ENCODE data around the gene DPP6.

Gene DPP6

GRCh38 chr7:154326421-154326820, 274.2 kb downstream of the DPP6 start:
- no peaks in the 10 kb centered on the region for H3K36me3 ChIP-seq (ENCODE audit: control insufficient read depth, insufficient read depth, low read length)
- H3K4me3 ChIP-seq (ENCODE audit: insufficient read depth, low read depth, low read length): no peak overlapping the region
- H3K27me3 ChIP-seq (ENCODE audit: control insufficient read depth, insufficient read depth, low read length, poor library complexity, severe bottlenecking): no peaks in the 10 kb centered on the region
- H3K4me1 ChIP-seq (ENCODE audit: control insufficient read depth, insufficient read depth, low read length): no peaks in the 10 kb centered on the region
- 94 to 98% methylated on average over 1 to 2 of the region's 3 CpGs for WGBS, 2 experiments
- H3K27ac ChIP-seq (ENCODE audit: insufficient read depth, low read depth, low read length, poor library complexity, severe bottlenecking): no peak overlapping the region
- no peaks in the 10 kb centered on the region for H3K9me3 ChIP-seq (ENCODE audit: control insufficient read depth, low read length)

- H3K9me3 ChIP-seq (ENCODE audit: control insufficient read depth, low read length): no peaks in the 10 kb centered on the region
- WGBS, 2 experiments: 94 to 95% methylated on average over 12 of the region's 12 CpGs
- H3K36me3 ChIP-seq (ENCODE audit: control insufficient read depth, insufficient read depth, low read length): no peaks in the 10 kb centered on the region
- no peaks in the 10 kb centered on the region for H3K4me1 ChIP-seq (ENCODE audit: control insufficient read depth, insufficient read depth, low read length)
- no peak overlapping the region for H3K27ac ChIP-seq (ENCODE audit: insufficient read depth, low read depth, low read length, poor library complexity, severe bottlenecking)
- no peak overlapping the region for H3K4me3 ChIP-seq (ENCODE audit: insufficient read depth, low read depth, low read length)
- no peaks in the 10 kb centered on the region for H3K27me3 ChIP-seq (ENCODE audit: control insufficient read depth, insufficient read depth, low read length, poor library complexity, severe bottlenecking)
These were observed 278.1 kb downstream of the DPP6 start for GRCh38 chr7:154330318-154330717.

GRCh38 chr7:154332811-154333580, 280.8 kb downstream of the DPP6 start:
- H3K36me3 ChIP-seq (ENCODE audit: control insufficient read depth, insufficient read depth, low read length): no peaks in the 10 kb centered on the region
- no peaks in the 10 kb centered on the region for H3K27me3 ChIP-seq (ENCODE audit: control insufficient read depth, insufficient read depth, low read length, poor library complexity, severe bottlenecking)
- 92 to 95% methylated on average over 15 of the region's 15 CpGs for WGBS, 2 experiments
- H3K4me1 ChIP-seq (ENCODE audit: control insufficient read depth, insufficient read depth, low read length): no peaks in the 10 kb centered on the region
- no peaks in the 10 kb centered on the region for H3K9me3 ChIP-seq (ENCODE audit: control insufficient read depth, low read length)
- H3K4me3 ChIP-seq (ENCODE audit: insufficient read depth, low read depth, low read length): no peak overlapping the region
- H3K27ac ChIP-seq (ENCODE audit: insufficient read depth, low read depth, low read length, poor library complexity, severe bottlenecking): no peak overlapping the region

GRCh38 chr7:154336295-154336694, 284.1 kb downstream of the DPP6 start:
- Histone ChIP-seq H3K27ac (ENCODE audit: insufficient read depth, low read depth, low read length, poor library complexity, severe bottlenecking) (no peak overlapping the region), H3K27me3 (ENCODE audit: control insufficient read depth, insufficient read depth, low read length, poor library complexity, severe bottlenecking) (no peaks in the 10 kb centered on the region), H3K36me3 (ENCODE audit: control insufficient read depth, insufficient read depth, low read length) (no peaks in the 10 kb centered on the region), H3K9me3 (ENCODE audit: control insufficient read depth, low read length) (no peaks in the 10 kb centered on the region), H3K4me1 (ENCODE audit: control insufficient read depth, insufficient read depth, low read length) (no peaks in the 10 kb centered on the region), H3K4me3 (ENCODE audit: insufficient read depth, low read depth, low read length) (no peak overlapping the region)
- 93 to 96% methylated on average over 12 of the region's 12 CpGs for WGBS, 2 experiments

- Histone ChIP-seq H3K36me3 (ENCODE audit: control insufficient read depth, insufficient read depth, low read length) (no peaks in the 10 kb centered on the region), H3K4me3 (ENCODE audit: insufficient read depth, low read depth, low read length) (no peak overlapping the region), H3K4me1 (ENCODE audit: control insufficient read depth, insufficient read depth, low read length) (no peaks in the 10 kb centered on the region), H3K27me3 (ENCODE audit: control insufficient read depth, insufficient read depth, low read length, poor library complexity, severe bottlenecking) (no peaks in the 10 kb centered on the region), H3K9me3 (ENCODE audit: control insufficient read depth, low read length) (no peaks in the 10 kb centered on the region), H3K27ac (ENCODE audit: insufficient read depth, low read depth, low read length, poor library complexity, severe bottlenecking) (no peak overlapping the region)
- WGBS, 2 experiments: 89 to 90% methylated on average over 23 of the region's 23 CpGs
These were observed 286.7 kb downstream of the DPP6 start for GRCh38 chr7:154338701-154339506.

- H3K4me3 ChIP-seq (ENCODE audit: insufficient read depth, low read depth, low read length): no peak overlapping the region
- no peak overlapping the region for H3K27ac ChIP-seq (ENCODE audit: insufficient read depth, low read depth, low read length, poor library complexity, severe bottlenecking)
- H3K27me3 ChIP-seq (ENCODE audit: control insufficient read depth, insufficient read depth, low read length, poor library complexity, severe bottlenecking): no peaks in the 10 kb centered on the region
- no peaks in the 10 kb centered on the region for H3K9me3 ChIP-seq (ENCODE audit: control insufficient read depth, low read length)
- no peaks in the 10 kb centered on the region for H3K4me1 ChIP-seq (ENCODE audit: control insufficient read depth, insufficient read depth, low read length)
- WGBS, 2 experiments: 94 to 95% methylated on average over 14 of the region's 14 CpGs
- H3K36me3 ChIP-seq (ENCODE audit: control insufficient read depth, insufficient read depth, low read length): no peaks in the 10 kb centered on the region
These were observed 290.9 kb downstream of the DPP6 start for GRCh38 chr7:154342971-154343633.

- 93 to 96% methylated on average over 14 of the region's 14 CpGs for WGBS, 2 experiments
- no peak overlapping the region for H3K27ac ChIP-seq (ENCODE audit: insufficient read depth, low read depth, low read length, poor library complexity, severe bottlenecking)
- H3K4me1 ChIP-seq (ENCODE audit: control insufficient read depth, insufficient read depth, low read length): no peaks in the 10 kb centered on the region
- no peaks in the 10 kb centered on the region for H3K9me3 ChIP-seq (ENCODE audit: control insufficient read depth, low read length)
- no peaks in the 10 kb centered on the region for H3K36me3 ChIP-seq (ENCODE audit: control insufficient read depth, insufficient read depth, low read length)
- no peaks in the 10 kb centered on the region for H3K27me3 ChIP-seq (ENCODE audit: control insufficient read depth, insufficient read depth, low read length, poor library complexity, severe bottlenecking)
- no peak overlapping the region for H3K4me3 ChIP-seq (ENCODE audit: insufficient read depth, low read depth, low read length)
These were observed 291.7 kb downstream of the DPP6 start for GRCh38 chr7:154343778-154344412.

- no peaks in the 10 kb centered on the region for H3K27me3 ChIP-seq (ENCODE audit: control insufficient read depth, insufficient read depth, low read length, poor library complexity, severe bottlenecking)
- no peaks in the 10 kb centered on the region for H3K9me3 ChIP-seq (ENCODE audit: control insufficient read depth, low read length)
- no peak overlapping the region for H3K4me3 ChIP-seq (ENCODE audit: insufficient read depth, low read depth, low read length)
- no peak overlapping the region for H3K27ac ChIP-seq (ENCODE audit: insufficient read depth, low read depth, low read length, poor library complexity, severe bottlenecking)
- H3K36me3 ChIP-seq (ENCODE audit: control insufficient read depth, insufficient read depth, low read length): no peaks in the 10 kb centered on the region
- 88 to 96% methylated on average over 5 of the region's 5 CpGs for WGBS, 2 experiments
- H3K4me1 ChIP-seq (ENCODE audit: control insufficient read depth, insufficient read depth, low read length): no peaks in the 10 kb centered on the region
These were observed 292.9 kb downstream of the DPP6 start for GRCh38 chr7:154345093-154345492.

- no peak overlapping the region for H3K4me3 ChIP-seq (ENCODE audit: insufficient read depth, low read depth, low read length)
- H3K4me1 ChIP-seq (ENCODE audit: control insufficient read depth, insufficient read depth, low read length): no peaks in the 10 kb centered on the region
- no peaks in the 10 kb centered on the region for H3K36me3 ChIP-seq (ENCODE audit: control insufficient read depth, insufficient read depth, low read length)
- no peak overlapping the region for H3K27ac ChIP-seq (ENCODE audit: insufficient read depth, low read depth, low read length, poor library complexity, severe bottlenecking)
- H3K9me3 ChIP-seq (ENCODE audit: control insufficient read depth, low read length): no peaks in the 10 kb centered on the region
- no peaks in the 10 kb centered on the region for H3K27me3 ChIP-seq (ENCODE audit: control insufficient read depth, insufficient read depth, low read length, poor library complexity, severe bottlenecking)
- WGBS, 2 experiments: 80 to 82% methylated on average over 3 of the region's 3 CpGs
These were observed 295.6 kb downstream of the DPP6 start for GRCh38 chr7:154347700-154348266.

Measured in ectodermal cell (in vitro differentiated cells).